ENCODE data around the gene HMBS.
"Not testable (repeated sequence)": the region's sequence is repeated elsewhere in the genome, so short reads cannot be mapped to it uniquely, and the experiment has no call there.

Gene HMBS

GRCh38 chr11:119084663-119085436, at the start of gene HMBS:
Gene HMBS, plus strand, starts transcription at chr11:119084881. Its CDS starts 153 bp downstream, at chr11:119085034.
- DNase-seq (ENCODE audit: low read depth in 2 of 2), result peak; percentile 80 to 85

- no peak for DNase-seq (ENCODE audit: low read depth in 2 of 2)
These were observed 45.8 kb upstream of the HMBS start for GRCh38 chr11:119038884-119039283.

GRCh38 chr11:119039471-119039870, 45.2 kb upstream of the HMBS start:
- DNase-seq (ENCODE audit: low read depth in 2 of 2), result not testable (repeated sequence)

- no peak for DNase-seq (ENCODE audit: low read depth in 2 of 2)
These were observed 42.7 kb upstream of the HMBS start for GRCh38 chr11:119041821-119042514.

- DNase-seq (ENCODE audit: low read depth in 2 of 2), result no peak
These were observed 41.8 kb upstream of the HMBS start for GRCh38 chr11:119042927-119043326.

- DNase-seq (ENCODE audit: low read depth in 2 of 2), result no peak
These were observed 40.0 kb upstream of the HMBS start for GRCh38 chr11:119044708-119045107.

GRCh38 chr11:119046489-119046888, 38.2 kb upstream of the HMBS start:
- DNase-seq (ENCODE audit: low read depth in 2 of 2), result no peak

- DNase-seq (ENCODE audit: low read depth in 2 of 2), result no peak
These were observed 37.5 kb upstream of the HMBS start for GRCh38 chr11:119047205-119047604.

- no peak for DNase-seq (ENCODE audit: low read depth in 2 of 2)
These were observed 36.0 kb upstream of the HMBS start for GRCh38 chr11:119048644-119049043.

GRCh38 chr11:119049081-119049480, 35.6 kb upstream of the HMBS start:
- DNase-seq (ENCODE audit: low read depth in 2 of 2), result no peak

- peak in 1 of 2 donors; percentile 26 for DNase-seq (ENCODE audit: low read depth in 2 of 2)
These were observed 33.1 kb upstream of the HMBS start for GRCh38 chr11:119051440-119052162.

GRCh38 chr11:119052163-119052814, 32.4 kb upstream of the HMBS start:
- DNase-seq (ENCODE audit: low read depth in 2 of 2), result no peak

GRCh38 chr11:119054418-119054817, 30.3 kb upstream of the HMBS start:
- no peak for DNase-seq (ENCODE audit: low read depth in 2 of 2)

- DNase-seq (ENCODE audit: low read depth in 2 of 2), result no peak
These were observed 28.8 kb upstream of the HMBS start for GRCh38 chr11:119055901-119056300.

GRCh38 chr11:119056421-119056999, 28.2 kb upstream of the HMBS start:
- peak; percentile 25 to 34 for DNase-seq (ENCODE audit: low read depth in 2 of 2)

GRCh38 chr11:119057000-119057769, 27.5 kb upstream of the HMBS start, which contains the start of gene HYOU1:
Gene HYOU1, minus strand, starts transcription at chr11:119057205. Its CDS starts 1,045 bp downstream, at chr11:119056160.
- DNase-seq (ENCODE audit: low read depth in 2 of 2), result peak; percentile 98 to 99

- not testable (repeated sequence) for DNase-seq (ENCODE audit: low read depth in 2 of 2)
These were observed 25.6 kb upstream of the HMBS start for GRCh38 chr11:119059128-119059527.

GRCh38 chr11:119061256-119061655, 23.4 kb upstream of the HMBS start:
- DNase-seq (ENCODE audit: low read depth in 2 of 2), result no peak

GRCh38 chr11:119062779-119063178, 21.9 kb upstream of the HMBS start:
- DNase-seq (ENCODE audit: low read depth in 2 of 2), result no peak

GRCh38 chr11:119065369-119065768, 19.3 kb upstream of the HMBS start:
- peak; percentile 9 to 31 for DNase-seq (ENCODE audit: low read depth in 2 of 2)
